GM18951 (cell line): ENCODE measurements around the gene POC1B.

Experiments
- POLR2A ChIP-seq: IDR thresholded peaks from 4 replicates; pipeline ENCODE4 v1.6.1; 2011; ENCODE audit warnings: mild to moderate bottlenecking; ENCODE audit not compliant: insufficient read length, insufficient read depth; ENCODE audit errors: extremely low read depth
- in situ Hi-C: fragments of 300-500 bp; cut with MboI; formaldehyde crosslinking; loops from one replicate; pipeline ENCODE4 v1.12.0; 2022; ENCODE audit warnings: low sequenced_read_pairs, mixed read lengths, inconsistent platforms; ENCODE audit not compliant: unreplicated experiment

Gene POC1B

DNA sequence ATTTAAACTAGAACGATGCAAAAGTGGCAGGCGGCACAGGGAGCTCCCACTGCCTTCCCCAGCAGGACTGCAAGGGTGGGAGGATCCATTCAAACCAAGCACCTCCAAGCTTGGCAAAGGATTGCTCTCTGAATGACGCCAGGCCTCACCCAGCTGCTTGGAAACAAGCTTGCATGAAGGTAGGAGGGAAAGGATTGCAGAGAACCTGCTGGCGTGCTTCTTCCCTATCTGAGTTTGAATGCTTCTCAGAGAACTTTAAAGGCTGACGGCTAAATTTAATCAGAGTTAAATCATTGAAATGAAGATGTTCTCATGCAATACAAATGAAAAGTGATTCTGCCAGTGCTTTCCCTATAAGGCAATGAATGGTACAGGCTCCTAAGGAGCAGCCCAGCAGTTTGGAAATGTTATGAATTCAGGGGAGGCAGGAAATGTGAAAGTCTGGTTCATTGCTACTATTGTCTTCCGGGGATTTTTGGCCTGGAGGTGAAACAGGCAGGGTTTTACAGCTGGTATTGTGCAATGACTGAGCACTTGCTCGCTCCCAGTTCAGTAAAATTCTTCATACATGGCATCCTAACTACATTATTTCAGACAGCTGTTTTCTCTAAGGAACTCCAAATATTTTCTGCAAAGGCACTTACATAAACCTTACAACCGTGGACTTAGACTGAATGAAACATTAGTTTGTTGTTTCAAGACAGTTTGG lies 141.6 kb downstream of the POC1B start:
- in situ Hi-C loops: no loop called here
- TF ChIP-seq POLR2A: no peak

DNA sequence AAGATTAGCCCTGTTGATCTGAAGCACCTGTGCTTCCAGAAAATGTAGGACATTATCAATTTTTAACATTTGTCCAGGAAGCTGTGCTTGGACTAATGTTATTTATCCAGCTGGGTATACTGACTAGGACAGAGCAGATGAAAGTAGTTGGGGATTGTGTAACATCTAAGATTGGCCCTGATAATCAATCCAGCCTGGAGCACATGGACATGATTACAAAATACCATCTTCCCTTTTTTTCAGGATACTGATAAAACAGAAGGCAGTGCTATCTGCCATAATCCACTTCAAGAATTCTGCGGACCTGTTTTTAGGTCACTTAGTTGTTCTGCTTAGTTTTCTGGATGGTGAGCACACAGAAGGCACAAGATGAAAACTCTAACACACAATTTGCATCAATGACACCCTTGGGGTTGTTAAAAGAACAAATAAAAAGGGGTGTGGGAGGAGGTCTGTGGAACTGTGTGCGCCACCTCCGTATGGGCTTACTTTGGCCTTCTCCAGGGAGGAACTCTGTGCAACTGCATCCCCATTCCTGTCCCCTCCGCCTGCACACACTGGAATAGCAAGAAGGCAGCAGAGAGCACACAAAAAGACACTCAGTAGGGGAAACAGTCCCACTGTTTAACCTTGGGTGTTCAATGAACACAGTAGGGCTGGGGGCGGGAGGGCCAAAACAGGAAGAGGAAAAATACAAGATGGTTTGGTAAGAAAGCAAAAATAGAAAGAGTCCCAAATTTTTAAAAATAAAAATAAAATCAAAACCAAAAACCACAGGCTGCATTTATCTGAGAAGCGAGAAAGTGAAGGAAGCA lies 142.4 kb downstream of the POC1B start:
- TF ChIP-seq POLR2A: no peak
- in situ Hi-C loops: no loop called here

DNA sequence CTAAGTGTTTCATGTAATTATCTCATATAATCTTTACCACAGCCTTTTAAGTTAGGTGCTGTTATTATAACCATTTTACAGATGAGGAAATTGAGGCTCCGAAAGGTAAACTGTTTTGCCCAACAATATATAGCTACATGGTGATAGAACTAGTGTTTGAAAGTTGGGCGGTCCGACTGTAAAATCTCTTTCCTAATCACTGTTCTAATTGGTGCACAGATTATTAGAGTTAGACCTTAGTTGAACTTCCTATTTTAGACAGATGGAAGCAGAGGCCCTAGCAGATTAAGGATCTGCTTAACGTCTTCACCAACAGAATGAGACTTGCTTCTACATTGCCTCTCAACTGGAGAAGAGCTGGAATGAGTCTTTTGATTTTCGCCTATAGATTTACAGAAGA lies 143.5 kb downstream of the POC1B start:
- no peak for TF ChIP-seq POLR2A
- in situ Hi-C loops: no loop called here

DNA sequence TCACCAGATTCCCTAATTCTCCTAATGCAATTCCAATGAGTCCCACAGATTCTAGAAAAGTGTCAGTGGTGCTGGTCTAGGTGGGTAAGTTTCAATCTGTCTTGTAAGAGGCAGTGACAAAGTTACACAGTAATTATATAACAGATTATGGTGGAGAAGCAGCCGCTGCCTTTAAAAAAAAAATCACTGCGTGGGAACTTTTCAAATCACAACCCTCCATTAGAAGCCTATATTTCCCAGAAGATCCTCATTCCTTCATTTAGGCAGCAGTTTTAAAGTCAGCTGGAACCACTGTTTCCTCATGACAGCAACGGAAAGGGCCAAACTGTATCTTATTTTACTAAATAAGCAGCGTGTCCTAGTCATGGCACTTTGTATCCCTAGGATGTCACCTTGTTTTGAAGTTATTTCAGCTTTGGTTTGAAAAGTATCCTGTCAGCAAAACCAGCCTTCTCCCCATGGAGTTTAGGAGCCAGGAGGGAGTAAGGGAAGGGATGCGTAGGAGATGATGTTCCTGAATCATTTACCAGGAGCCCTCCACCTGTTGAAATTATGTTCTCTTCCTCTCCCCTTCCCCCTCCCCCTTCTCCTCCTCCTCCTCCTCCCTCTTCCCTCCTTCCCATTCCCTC lies 145.9 kb downstream of the POC1B start:
- in situ Hi-C loops: no loop called here
- TF ChIP-seq POLR2A: no peak

DNA sequence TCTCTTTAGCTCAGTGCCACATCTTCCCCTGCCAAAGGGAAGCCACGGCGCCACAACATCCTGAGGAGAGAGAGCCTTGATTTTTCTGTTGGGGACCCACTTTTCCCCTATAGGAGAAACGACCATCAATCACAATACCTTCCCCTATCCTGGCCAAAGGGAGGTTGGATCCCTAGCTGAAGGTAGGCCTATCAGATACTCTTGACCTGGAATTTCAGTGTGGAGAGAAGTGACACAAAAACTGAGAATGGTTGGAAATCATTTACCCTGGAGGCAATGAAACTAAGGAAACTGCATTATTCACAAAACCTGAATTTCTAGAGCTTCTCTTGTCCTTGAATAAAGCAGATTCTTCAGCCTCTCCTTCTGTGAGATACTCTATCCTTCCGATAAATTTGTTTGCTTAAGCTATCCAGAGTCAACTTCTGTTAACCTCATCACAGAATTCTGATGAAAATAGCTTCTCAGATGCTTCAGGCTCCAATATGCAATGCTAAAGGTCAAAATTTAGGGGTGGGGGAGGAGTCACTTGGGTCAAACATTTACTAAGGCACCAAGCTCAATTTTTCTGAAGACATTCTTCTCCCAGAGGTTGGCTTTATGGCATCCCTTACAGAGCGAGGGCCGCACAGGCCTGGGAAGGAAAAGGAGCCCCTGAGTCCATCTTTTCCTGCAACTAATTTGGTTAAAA lies 146.6 kb downstream of the POC1B start:
- in situ Hi-C loops: no loop called here
- TF ChIP-seq POLR2A: no peak

DNA sequence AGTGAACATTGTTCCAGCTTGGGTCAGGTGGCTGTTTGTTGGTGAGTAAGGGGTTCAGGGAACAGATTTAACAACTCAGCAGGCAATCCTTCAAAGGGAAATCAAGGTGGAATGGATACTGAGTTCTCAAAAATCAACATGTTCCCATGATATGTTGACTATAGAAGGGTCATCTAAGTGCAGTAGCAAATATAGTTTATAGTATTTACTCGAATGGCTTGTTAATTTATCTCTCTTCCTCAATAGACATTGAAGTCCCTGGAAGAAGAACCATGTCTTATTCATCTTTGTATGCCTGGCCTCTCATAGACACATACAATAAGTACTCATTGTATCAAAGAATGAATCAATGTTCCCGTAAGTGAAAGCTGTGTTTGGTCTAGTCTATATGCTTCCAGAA lies 149.0 kb downstream of the POC1B start:
- in situ Hi-C loops: no loop called here
- TF ChIP-seq POLR2A: no peak

DNA sequence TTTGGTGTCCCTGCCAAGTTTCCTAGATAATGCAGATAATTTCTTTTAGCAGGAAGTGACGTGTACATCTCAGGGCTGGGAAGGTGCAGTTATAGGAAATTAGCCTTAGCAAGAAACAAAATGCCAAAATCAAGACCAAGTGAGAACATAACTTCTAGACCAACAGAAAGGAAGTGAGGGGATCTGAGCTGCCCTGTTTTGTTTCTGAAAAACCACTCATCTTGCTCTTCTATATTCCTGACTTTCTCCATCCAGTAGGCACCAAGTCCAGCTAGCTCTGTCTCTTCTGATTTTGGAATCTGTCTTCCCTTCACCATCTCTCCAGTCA lies 149.7 kb downstream of the POC1B start:
- TF ChIP-seq POLR2A: no peak
- in situ Hi-C loops: no loop called here

DNA sequence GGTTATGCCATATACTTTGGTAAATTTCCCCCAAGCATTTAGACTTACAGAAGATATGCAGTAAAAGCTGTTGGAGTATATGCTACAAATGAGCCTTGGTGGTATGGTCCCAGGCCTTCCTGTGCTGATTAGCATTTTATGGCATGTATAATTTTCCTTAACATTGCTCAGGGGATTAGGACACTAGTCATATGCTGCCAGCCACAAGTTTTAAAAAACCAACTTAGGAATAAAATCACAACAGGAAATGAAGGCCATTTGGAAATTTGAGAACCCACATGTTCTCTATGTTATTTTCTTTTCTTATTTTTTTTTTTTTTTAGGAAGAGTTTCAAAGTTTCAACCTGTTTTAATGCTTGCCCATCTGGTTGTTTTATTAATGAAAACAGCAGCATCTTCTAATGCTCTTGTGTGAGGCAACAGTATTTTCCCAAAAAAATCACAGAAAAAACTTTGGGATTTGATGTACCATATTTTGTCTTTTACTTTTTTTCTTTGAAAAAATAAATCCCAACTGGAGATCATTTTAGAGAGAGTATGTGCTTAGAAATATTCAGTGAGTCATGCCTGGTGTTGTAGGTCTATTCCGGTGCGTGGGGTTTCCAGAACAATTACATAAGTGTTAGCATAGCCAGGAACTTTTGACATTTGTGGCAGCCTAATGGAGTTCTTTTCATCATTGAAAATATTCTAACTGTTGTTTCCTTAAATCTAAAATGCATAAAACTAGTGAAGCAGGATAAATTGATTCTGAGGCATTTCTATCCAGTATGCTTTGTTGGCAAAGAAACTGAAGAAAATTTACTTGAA lies 151.9 kb downstream of the POC1B start:
- no peak for TF ChIP-seq POLR2A
- in situ Hi-C loops: no loop called here

DNA sequence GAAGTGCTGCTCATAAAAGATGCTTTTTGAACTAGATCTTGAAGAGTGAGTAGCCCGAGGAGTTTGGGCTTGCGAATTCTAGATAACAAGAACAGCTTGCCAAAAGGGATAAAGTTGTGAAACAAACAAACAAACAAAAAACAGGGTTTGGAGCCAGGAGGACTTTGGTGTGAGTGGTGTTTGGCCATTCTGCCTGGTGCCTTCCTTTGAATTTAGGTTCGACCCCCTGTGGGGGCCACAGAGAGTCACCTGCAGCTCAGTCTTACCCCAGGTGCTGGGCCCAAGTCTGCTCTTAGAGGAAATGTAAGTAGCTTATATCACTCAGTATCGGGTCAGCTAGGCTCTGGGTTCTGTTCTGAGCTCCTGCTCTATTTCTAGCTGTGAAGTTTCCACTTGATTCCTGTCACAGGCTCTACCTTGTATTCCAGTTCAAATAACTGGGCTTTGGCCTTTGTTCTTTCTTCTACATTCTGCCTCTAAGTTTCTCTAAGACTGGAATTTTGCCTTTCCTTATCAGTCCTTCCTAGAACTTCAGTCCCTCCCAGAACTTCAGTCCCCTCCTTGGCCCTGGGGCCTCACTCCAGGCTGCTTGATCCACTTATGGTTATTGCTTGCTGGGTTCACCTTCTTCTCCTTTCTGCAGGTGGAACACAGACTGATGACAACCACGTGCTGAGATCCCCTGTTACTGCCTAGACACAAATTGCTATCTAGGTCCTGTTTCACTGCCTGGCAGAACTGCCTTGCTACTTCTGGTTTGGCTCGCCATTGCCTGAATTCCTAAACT lies 153.1 kb downstream of the POC1B start:
- no peak for TF ChIP-seq POLR2A
- in situ Hi-C loops: no loop called here

DNA sequence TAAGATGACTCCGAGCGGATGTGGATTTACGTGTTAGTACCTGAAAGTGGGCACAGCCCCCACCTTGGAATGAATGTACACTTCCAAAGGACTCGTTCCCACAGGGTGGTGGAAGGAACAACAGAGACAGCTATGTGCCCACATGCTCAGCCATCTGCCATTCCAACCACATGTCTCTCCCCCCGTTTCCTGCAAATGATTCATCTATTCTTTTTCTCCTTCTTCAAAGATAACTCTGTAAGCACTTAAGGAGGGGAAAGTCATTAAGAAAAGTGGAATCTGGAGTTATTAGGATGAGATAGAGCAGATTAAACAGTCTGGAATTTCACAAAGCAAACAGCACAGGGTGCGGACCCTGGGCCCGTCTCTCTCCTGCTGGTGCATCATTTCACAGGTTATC lies 155.0 kb downstream of the POC1B start:
- no peak for TF ChIP-seq POLR2A
- in situ Hi-C loops: no loop called here

DNA sequence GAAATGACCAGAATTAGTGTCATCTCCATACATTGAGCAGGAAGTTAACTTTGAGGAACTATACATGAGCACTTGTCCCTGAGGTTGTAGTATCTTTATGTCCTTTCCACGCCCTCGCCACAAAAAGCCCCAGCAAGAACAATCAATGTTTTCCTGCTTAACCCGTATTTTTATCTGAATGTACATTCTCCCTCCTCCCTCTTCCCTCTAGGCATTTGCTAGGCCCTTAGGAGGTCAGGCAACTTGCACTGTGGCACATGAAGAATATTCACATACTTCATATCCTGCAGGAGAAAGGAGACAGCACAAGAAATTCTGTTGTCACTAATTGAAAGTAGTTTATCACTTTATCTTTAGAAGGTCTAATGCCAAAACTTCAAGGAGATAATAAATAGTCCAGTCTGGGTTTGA lies 155.4 kb downstream of the POC1B start:
- no peak for TF ChIP-seq POLR2A
- in situ Hi-C loops: no loop called here
